HepG2 (cell line): ENCODE results near the gene BICDL2. TPM values are rescaled to one million over a fixed set of nuclear protein-coding genes. Genes with fewer than 3 reads are reported as not detected.

Experiments
- ATAC-seq: fragments of 200-7000 bp; cut with Tn5 transposase; 3 replicates; pipeline ENCODE4 v1.9.1; 2020; ENCODE audit warnings: mild to moderate bottlenecking, moderate library complexity
- BruUV-seq: library from RNA; stranded (reverse); fragments of 400-500 nt; replicated peaks from 2 replicates; lab custom pipeline; 2021; lab: Mats Ljungman, UMichigan
- CTCF ChIA-PET: fragments of 300-600 bp; formaldehyde crosslinking; extraction: SDS; loops from one replicate; lab custom pipeline; 2021; ENCODE audit warnings: low total read pairs, inconsistent platforms, low intra/inter-chr PET ratio; lab: Yijun Ruan, JAX
- POLR2A ChIA-PET: fragments of 350-600 bp; sonication (Branson Sonifier 250); formaldehyde crosslinking; loops from one replicate; lab custom pipeline; 2020; ENCODE audit warnings: antibody characterized with exemption, inconsistent platforms; lab: Yijun Ruan, JAX
- DNase-seq: peaks from one replicate; pipeline ENCODE4 v3.0.0-alpha.2; 2015; ENCODE audit warnings: low spot score
- FAIRE-seq: peaks from 3 replicates; lab custom pipeline; 2011; peaks lifted over from hg19 to GRCh38; lab: Jason Lieb, UNC
- H2AFZ ChIP-seq: one replicate; pipeline ENCODE4 v1.6.1; 2011; ENCODE audit warnings: low read length, inconsistent platforms
- H3K27ac ChIP-seq: fragments of 300-600 bp; 3 replicates; pipeline ENCODE4 v1.8.0; 2011; ENCODE audit warnings: mixed run types, mild to moderate bottlenecking, mixed read lengths, low read length, inconsistent platforms; ENCODE audit not compliant: insufficient read depth; ENCODE audit errors: extremely low read length
- H3K27me3 ChIP-seq, 2 experiments: fragments of 200-600 bp in 1 of 2; 2 replicates in 1 of 2; 3 replicates in 1 of 2; pipeline versions ENCODE4 v1.6.0 to v1.8.0; 2011; ENCODE audit warnings: low read length in 2 of 2, mild to moderate bottlenecking in 2 of 2, moderate library complexity in 2 of 2, inconsistent platforms in 1 of 2; ENCODE audit not compliant: insufficient read depth in 2 of 2, control insufficient read depth in 1 of 2
- H3K36me3 ChIP-seq, 2 experiments: fragments of 200-600 bp in 1 of 2; replicated peaks in 1 of 2; 2 replicates in 1 of 2; 3 replicates in 1 of 2; pipeline versions ENCODE4 v1.5.1 to v1.8.0; 2011; ENCODE audit warnings: low read length in 2 of 2, inconsistent platforms in 1 of 2; ENCODE audit not compliant: insufficient read depth in 2 of 2, control insufficient read depth in 1 of 2
- H3K4me1 ChIP-seq: 2 replicates; pipeline ENCODE4 v1.5.1; 2012; ENCODE audit warnings: low read length, inconsistent platforms; ENCODE audit not compliant: insufficient read depth
- H3K4me2 ChIP-seq: 2 replicates; pipeline ENCODE4 v1.6.0; 2011; ENCODE audit warnings: low read depth, low read length, inconsistent platforms
- H3K4me3 ChIP-seq, 3 experiments: fragments of 200-600 bp in 1 of 3; sonication (generic), shearing (Covaris generic) in 1 of 3; replicated peaks in 1 of 3; 2 replicates each; pipeline ENCODE4 v1.5.1; 2011 to 2016; ENCODE audit warnings: low read length in 3 of 3, inconsistent platforms in 2 of 3, low read depth in 2 of 3, mild to moderate bottlenecking in 2 of 3, control low read depth in 1 of 3, mixed read lengths in 1 of 3; ENCODE audit not compliant: insufficient read depth in 1 of 3
- H3K79me2 ChIP-seq: one replicate; pipeline ENCODE4 v1.6.1; 2011; ENCODE audit warnings: low read length, inconsistent platforms; ENCODE audit not compliant: insufficient read depth
- H3K9ac ChIP-seq: 2 replicates; pipeline ENCODE4 v1.6.0; 2011; ENCODE audit warnings: mild to moderate bottlenecking, low read depth, low read length, inconsistent platforms; ENCODE audit not compliant: insufficient read depth
- H3K9me3 ChIP-seq: 2 replicates; pipeline ENCODE4 v1.5.1; 2012; ENCODE audit warnings: mild to moderate bottlenecking, low read length
- H4K20me1 ChIP-seq: 2 replicates; pipeline ENCODE4 v1.6.0; 2011; ENCODE audit warnings: inconsistent platforms, mild to moderate bottlenecking, low read length, moderate library complexity; ENCODE audit not compliant: insufficient read depth
- ARID2 ChIP-seq: sonication (generic); formaldehyde crosslinking; IDR thresholded peaks from 2 replicates; pipeline ENCODE4 v1.8.1; 2022; ENCODE audit warnings: mild to moderate bottlenecking, missing genetic modification reagents, borderline replicate concordance
- CBX1 ChIP-seq: IDR thresholded peaks from one replicate; pipeline ENCODE4 v1.6.1; 2016; ENCODE audit warnings: antibody characterized with exemption, low read depth
- CHD4 ChIP-seq: fragments of 200-600 bp; sonication (generic); IDR thresholded peaks from 2 replicates; pipeline ENCODE4 v1.7.0; 2017; ENCODE audit warnings: mild to moderate bottlenecking, low read length, borderline replicate concordance
- IRF9 ChIP-seq: sonication (generic); formaldehyde crosslinking; IDR thresholded peaks from 2 replicates; pipeline ENCODE4 v1.8.0; 2022; ENCODE audit warnings: missing genetic modification reagents, mild to moderate bottlenecking, borderline replicate concordance
- PITX1 ChIP-seq: sonication (generic); formaldehyde crosslinking; IDR thresholded peaks from 2 replicates; pipeline ENCODE4 v1.5.1; 2020; ENCODE audit warnings: mild to moderate bottlenecking, missing genetic modification reagents
- SP2 ChIP-seq: sonication (generic); formaldehyde crosslinking; IDR thresholded peaks from 2 replicates; pipeline ENCODE4 v1.5.1; 2020; ENCODE audit warnings: mild to moderate bottlenecking, missing genetic modification reagents
- ZBTB14 ChIP-seq: sonication (generic); formaldehyde crosslinking; IDR thresholded peaks from 2 replicates; pipeline ENCODE4 v1.4.0; 2020; ENCODE audit warnings: missing genetic modification reagents
- ZNF12 ChIP-seq: sonication (generic); formaldehyde crosslinking; IDR thresholded peaks from 2 replicates; pipeline ENCODE4 v1.5.0; 2020; ENCODE audit warnings: missing genetic modification reagents
- ZNF256 ChIP-seq: sonication (generic); formaldehyde crosslinking; conservative IDR thresholded peaks from 2 replicates; pipeline ENCODE4 v1.4.0; 2020; ENCODE audit warnings: missing genetic modification reagents
- ZNF317 ChIP-seq: sonication (generic); formaldehyde crosslinking; IDR thresholded peaks from 2 replicates; pipeline ENCODE4 v1.5.0; 2020; ENCODE audit warnings: mild to moderate bottlenecking, missing genetic modification reagents
- ZNF629 ChIP-seq: sonication (generic); formaldehyde crosslinking; conservative IDR thresholded peaks from 2 replicates; pipeline ENCODE4 v1.5.0; 2020; ENCODE audit warnings: missing genetic modification reagents
- ZNF816 ChIP-seq: sonication (generic); formaldehyde crosslinking; IDR thresholded peaks from 2 replicates; pipeline ENCODE4 v1.8.0; 2022; ENCODE audit warnings: missing genetic modification reagents, mild to moderate bottlenecking, borderline replicate concordance
- ZUFSP ChIP-seq: sonication (generic); formaldehyde crosslinking; IDR thresholded peaks from 2 replicates; pipeline ENCODE4 v1.9.0; 2021; ENCODE audit warnings: missing genetic modification reagents, mild to moderate bottlenecking, borderline replicate concordance
- WGBS: methylation state at CpG from one replicate; pipeline ENCODE4 v1.1.6; 2017; ENCODE audit warnings: low lambda C conversion rate; 5-methylcytosine and 5-hydroxymethylcytosine counted together
- in situ Hi-C: cut with HindIII; loops from 2 replicates; pipeline ENCODE4 v1.10.0; 2017; ENCODE audit warnings: low pct_unique_long_range_greater_than_20kb; ENCODE audit not compliant: extremely low pct_ligation_motif_present
- intact Hi-C: fragments of 100-400 bp; cut with micrococcal nuclease; formaldehyde crosslinking; loops from one replicate; pipeline ENCODE4 v1.10.0; 2022; ENCODE audit not compliant: unreplicated experiment
- polyA plus RNA-seq, 8 experiments: library from polyadenylated mRNA; depleted of rRNA in 3 of 8; stranded (reverse) in 7 of 8; unstranded in 1 of 8; fragments of >200 nt; fragmentation: Illumina TruSeq in 4 of 8; extraction: Trizol in 4 of 8; gene quantifications; 2 replicates each; pipeline versions ENCODE4 v1.2.1 to v1.2.3, GENCODE V29; 2011 to 2016; ENCODE audit warnings: low read depth in 4 of 8, missing spikeins in 1 of 8, mixed read lengths in 1 of 8; ENCODE audit not compliant: insufficient read depth in 1 of 8
- total RNA-seq, 5 experiments: library from RNA; depleted of rRNA; stranded (reverse); fragments of >200 nt; fragmentation: Illumina TruSeq; extraction: Trizol; gene quantifications; 2 replicates each; pipeline ENCODE4 v1.2.3, GENCODE V29; 2016; ENCODE audit warnings: low read depth in 1 of 5
- TF ChIP-seq, protein P1 (sequence below): sonication (generic); formaldehyde crosslinking; IDR thresholded peaks from 2 replicates; pipeline ENCODE4 v1.5.0; 2020; ENCODE audit warnings: mild to moderate bottlenecking, missing genetic modification reagents, moderate library complexity
- TF ChIP-seq, protein P2 (sequence below): sonication (generic); formaldehyde crosslinking; IDR thresholded peaks from 2 replicates; pipeline ENCODE4 v1.5.0; 2020; ENCODE audit warnings: mild to moderate bottlenecking, low read depth, missing genetic modification reagents, borderline replicate concordance
- TF ChIP-seq, protein P3 (sequence below): sonication (generic); formaldehyde crosslinking; IDR thresholded peaks from 2 replicates; pipeline ENCODE4 v1.5.1; 2020; ENCODE audit warnings: missing genetic modification reagents, mild to moderate bottlenecking, borderline replicate concordance

The BICDL2 gene
- total and polyA plus RNA-seq, 2 of the 13 experiments (the other 11 are each of a cell fraction or from before 2014, with no cell fraction given), result 0.12 TPM; not detected in 1

GRCh38 chr16:3038896-3039295, 2.2 kb upstream of the BICDL2 start:
- no peaks in the 10 kb centered on the region for H3K9me3 ChIP-seq
- CTCF ChIA-PET, result no interaction called here
- no peaks in the 10 kb centered on the region for H3K36me3 ChIP-seq
- no peak overlapping the region for H3K9ac ChIP-seq
- no peak overlapping the region for H3K4me2 ChIP-seq
- H3K4me3 ChIP-seq, result no peak overlapping the region
- H3K4me1 ChIP-seq, result peaks cover 34% of the 10 kb centered on the region
- BruUV-seq, result no TSS peak
- WGBS, result 33% methylated on average over 4 of the region's 5 CpGs
- in situ Hi-C loops (no loop called here), intact Hi-C loops (no loop called here)
- no peak overlapping the region for H2AFZ ChIP-seq
- H3K27me3 ChIP-seq, result peaks cover 13 to 72% of the 10 kb centered on the region in 2 experiments; a peak in 4 of 5 replicates
- no peak for DNase-seq
- no peaks in the 10 kb centered on the region for H3K79me2 ChIP-seq
- POLR2A ChIA-PET, result interaction anchor here (0.7 to 1.4 kb wide), 5 partner anchors 11 to 29 kb away, joined by 3 to 5 read pairs (median 4); partner anchors contain the start of genes HCFC1R1 and THOC6
- no peaks in the 10 kb centered on the region for H4K20me1 ChIP-seq
- ATAC-seq, result peak; percentile 28; the same call in 2 of the 3 replicates
- no peak overlapping the region for H3K27ac ChIP-seq
- FAIRE-seq, result no peak
- TF ChIP-seq CBX1 (no peak), ZNF317 (CRISPR knock-in tag) (no peak), CHD4 (peak; percentile 60; the same call in 1 of the 2 replicates), ZUFSP (CRISPR knock-in tag) (no peak), ZNF816 (CRISPR knock-in tag) (no peak), IRF9 (no peak), ARID2 (no peak), ZNF256 (CRISPR knock-in tag) (no peak), ZBTB14 (CRISPR knock-in tag) (no peak), SP2 (CRISPR knock-in tag) (no peak), ZNF629 (CRISPR knock-in tag) (peak; percentile 89), ZNF12 (no peak), PITX1 (CRISPR knock-in tag) (no peak)
- TF ChIP-seq, protein P1, sequence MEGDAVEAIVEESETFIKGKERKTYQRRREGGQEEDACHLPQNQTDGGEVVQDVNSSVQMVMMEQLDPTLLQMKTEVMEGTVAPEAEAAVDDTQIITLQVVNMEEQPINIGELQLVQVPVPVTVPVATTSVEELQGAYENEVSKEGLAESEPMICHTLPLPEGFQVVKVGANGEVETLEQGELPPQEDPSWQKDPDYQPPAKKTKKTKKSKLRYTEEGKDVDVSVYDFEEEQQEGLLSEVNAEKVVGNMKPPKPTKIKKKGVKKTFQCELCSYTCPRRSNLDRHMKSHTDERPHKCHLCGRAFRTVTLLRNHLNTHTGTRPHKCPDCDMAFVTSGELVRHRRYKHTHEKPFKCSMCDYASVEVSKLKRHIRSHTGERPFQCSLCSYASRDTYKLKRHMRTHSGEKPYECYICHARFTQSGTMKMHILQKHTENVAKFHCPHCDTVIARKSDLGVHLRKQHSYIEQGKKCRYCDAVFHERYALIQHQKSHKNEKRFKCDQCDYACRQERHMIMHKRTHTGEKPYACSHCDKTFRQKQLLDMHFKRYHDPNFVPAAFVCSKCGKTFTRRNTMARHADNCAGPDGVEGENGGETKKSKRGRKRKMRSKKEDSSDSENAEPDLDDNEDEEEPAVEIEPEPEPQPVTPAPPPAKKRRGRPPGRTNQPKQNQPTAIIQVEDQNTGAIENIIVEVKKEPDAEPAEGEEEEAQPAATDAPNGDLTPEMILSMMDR (CRISPR knock-in tag), result no peak
- TF ChIP-seq, protein P2, sequence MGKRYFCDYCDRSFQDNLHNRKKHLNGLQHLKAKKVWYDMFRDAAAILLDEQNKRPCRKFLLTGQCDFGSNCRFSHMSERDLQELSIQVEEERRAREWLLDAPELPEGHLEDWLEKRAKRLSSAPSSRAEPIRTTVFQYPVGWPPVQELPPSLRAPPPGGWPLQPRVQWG (CRISPR knock-in tag), result no peak
- TF ChIP-seq, protein P3, sequence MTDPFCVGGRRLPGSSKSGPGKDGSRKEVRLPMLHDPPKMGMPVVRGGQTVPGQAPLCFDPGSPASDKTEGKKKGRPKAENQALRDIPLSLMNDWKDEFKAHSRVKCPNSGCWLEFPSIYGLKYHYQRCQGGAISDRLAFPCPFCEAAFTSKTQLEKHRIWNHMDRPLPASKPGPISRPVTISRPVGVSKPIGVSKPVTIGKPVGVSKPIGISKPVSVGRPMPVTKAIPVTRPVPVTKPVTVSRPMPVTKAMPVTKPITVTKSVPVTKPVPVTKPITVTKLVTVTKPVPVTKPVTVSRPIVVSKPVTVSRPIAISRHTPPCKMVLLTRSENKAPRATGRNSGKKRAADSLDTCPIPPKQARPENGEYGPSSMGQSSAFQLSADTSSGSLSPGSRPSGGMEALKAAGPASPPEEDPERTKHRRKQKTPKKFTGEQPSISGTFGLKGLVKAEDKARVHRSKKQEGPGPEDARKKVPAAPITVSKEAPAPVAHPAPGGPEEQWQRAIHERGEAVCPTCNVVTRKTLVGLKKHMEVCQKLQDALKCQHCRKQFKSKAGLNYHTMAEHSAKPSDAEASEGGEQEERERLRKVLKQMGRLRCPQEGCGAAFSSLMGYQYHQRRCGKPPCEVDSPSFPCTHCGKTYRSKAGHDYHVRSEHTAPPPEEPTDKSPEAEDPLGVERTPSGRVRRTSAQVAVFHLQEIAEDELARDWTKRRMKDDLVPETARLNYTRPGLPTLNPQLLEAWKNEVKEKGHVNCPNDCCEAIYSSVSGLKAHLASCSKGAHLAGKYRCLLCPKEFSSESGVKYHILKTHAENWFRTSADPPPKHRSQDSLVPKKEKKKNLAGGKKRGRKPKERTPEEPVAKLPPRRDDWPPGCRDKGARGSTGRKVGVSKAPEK (CRISPR knock-in tag), result no peak
